Bronchial epithelial cell (primary cell): ENCODE measurements around the gene BNIPL. TPM values are rescaled to one million over a fixed set of nuclear protein-coding genes. Genes with fewer than 3 reads are reported as not detected.

ENCODE experiments used
- DNase-seq: peaks from one replicate; pipeline ENCODE4 v3.0.0-alpha.2; 2010; ENCODE audit warnings: low read depth
- FAIRE-seq: peaks from 2 replicates; lab custom pipeline; 2011; peaks lifted over from hg19 to GRCh38; lab: Jason Lieb, UNC
- H3K27me3 ChIP-seq: 2 replicates; pipeline ENCODE4 v1.5.1; 2011; ENCODE audit warnings: low read length; ENCODE audit not compliant: control insufficient read depth, insufficient read depth
- H3K36me3 ChIP-seq: 2 replicates; pipeline ENCODE4 v1.5.1; 2011; ENCODE audit warnings: low read length; ENCODE audit not compliant: control insufficient read depth, insufficient read depth
- H3K4me3 ChIP-seq: 2 replicates; pipeline ENCODE4 v1.5.1; 2011; ENCODE audit warnings: mild to moderate bottlenecking, low read depth, low read length, control low read depth
- CTCF ChIP-seq: IDR thresholded peaks from 2 replicates; pipeline ENCODE4 v1.5.1; 2011; ENCODE audit warnings: mild to moderate bottlenecking, moderate library complexity, low read length, control low read depth, inconsistent platforms; ENCODE audit not compliant: insufficient read depth, severe bottlenecking
- total RNA-seq: library from RNA; depleted of rRNA; stranded (reverse); fragments of >200 nt; gene quantifications from 2 replicates; pipeline ENCODE4 v1.2.1, GENCODE V29; 2014

Gene BNIPL
- total RNA-seq, 1 donor from 2014 or later = 4.7 TPM

GRCh38 chr1:151085953-151086559 is 49.7 kb downstream of the BNIPL start:
- no peak for FAIRE-seq
- no peak for DNase-seq
- no peaks in the 10 kb centered on the region for H3K36me3 ChIP-seq
- no peaks in the 10 kb centered on the region for H3K27me3 ChIP-seq
- H3K4me3 ChIP-seq = no peak overlapping the region
- TF ChIP-seq CTCF = no peak

Other genes with a start within 250 kb of the BNIPL start
- 2.4 and 3.1 TPM in 2 replicates for gene CTSK, start 228.3 kb upstream of the BNIPL start, total RNA-seq
- gene ARNT, start 160.0 kb upstream of the BNIPL start, total RNA-seq = 15.8 and 22.0 TPM in 2 replicates
- gene CTXND2, start 149.4 kb upstream of the BNIPL start, total RNA-seq = not detected in 2 replicates
- 24.0 and 24.7 TPM in 2 replicates for gene SETDB1, start 110.2 kb upstream of the BNIPL start, total RNA-seq
- gene CERS2, start 61.8 kb upstream of the BNIPL start, total RNA-seq = 55.2 and 82.9 TPM in 2 replicates
- gene ANXA9, start 54.3 kb upstream of the BNIPL start, total RNA-seq = 0.26 and 0.90 TPM in 2 replicates
- 5.5 and 13.6 TPM in 2 replicates for gene MINDY1, start 29.7 kb upstream of the BNIPL start, total RNA-seq
- 6.6 and 6.9 TPM in 2 replicates for gene PRUNE1, start 28.1 kb upstream of the BNIPL start, total RNA-seq
- 0.53 and 0.64 TPM in 2 replicates for gene C1orf56, start 11.2 kb downstream of the BNIPL start, total RNA-seq
- gene CDC42SE1, start 23.0 kb downstream of the BNIPL start, total RNA-seq = 81.6 and 125 TPM in 2 replicates
- 0.79 and 4.4 TPM in 2 replicates for gene MLLT11, start 23.8 kb downstream of the BNIPL start, total RNA-seq
- 10.8 and 19.3 TPM in 2 replicates for gene GABPB2, start 34.2 kb downstream of the BNIPL start, total RNA-seq
- gene SEMA6C, start 110.0 kb downstream of the BNIPL start, total RNA-seq = 0.38 and 0.53 TPM in 2 replicates
- not detected in 2 replicates for gene TNFAIP8L2, start 120.1 kb downstream of the BNIPL start, total RNA-seq
- gene LYSMD1, start 129.3 kb downstream of the BNIPL start, total RNA-seq = 5.0 and 8.6 TPM in 2 replicates
- gene SCNM1, start 129.6 kb downstream of the BNIPL start, total RNA-seq = 19.7 and 34.9 TPM in 2 replicates
- not detected in 2 replicates for gene TMOD4, start 139.4 kb downstream of the BNIPL start, total RNA-seq
- gene VPS72, start 153.6 kb downstream of the BNIPL start, total RNA-seq = 64.2 and 69.4 TPM in 2 replicates
- gene PIP5K1A, start 162.0 kb downstream of the BNIPL start, total RNA-seq = 40.2 and 44.0 TPM in 2 replicates
- 259 and 280 TPM in 2 replicates for gene PSMD4, start 218.1 kb downstream of the BNIPL start, total RNA-seq
- gene ZNF687, start 245.7 kb downstream of the BNIPL start, total RNA-seq = 9.0 and 12.8 TPM in 2 replicates